Mesothelial cell of epicardium (in vitro differentiated cells): Measurements from ENCODE around the gene PPP1R37. TPM values are rescaled to one million over a fixed set of nuclear protein-coding genes. Genes with fewer than 3 reads are reported as not detected.

Source experiments
- DNase-seq, 2 experiments: peaks; one replicate each; pipeline ENCODE4 v3.0.0; 2021; ENCODE audit warnings: low spot score in 2 of 2; ENCODE audit not compliant: unreplicated experiment in 2 of 2
- H3K27ac Mint-ChIP-seq: 2 replicates; pipeline ENCODE4 v1.8.0; 2021; ENCODE audit warnings: mixed read lengths
- H3K27me3 Mint-ChIP-seq: 2 replicates; pipeline ENCODE4 v1.8.0; 2021; ENCODE audit warnings: low read depth, mixed read lengths
- H3K36me3 Mint-ChIP-seq: 2 replicates; pipeline ENCODE4 v1.8.0; 2021; ENCODE audit warnings: mixed read lengths
- H3K4me1 Mint-ChIP-seq: 2 replicates; pipeline ENCODE4 v1.8.0; 2021; ENCODE audit warnings: mixed read lengths
- H3K4me3 Mint-ChIP-seq: 2 replicates; pipeline ENCODE4 v1.8.0; 2021; ENCODE audit warnings: mild to moderate bottlenecking, moderate library complexity, mixed read lengths
- H3K9me3 Mint-ChIP-seq: 2 replicates; pipeline ENCODE4 v1.8.0; 2021; ENCODE audit warnings: mixed read lengths
- total RNA-seq: library from RNA; stranded (reverse); gene quantifications from 3 replicates; pipeline ENCODE4 v1.2.1, GENCODE V29; 2021
- TF ChIP-seq, protein P1 (sequence below): fragments of 200-600 bp; sonication (generic); IDR thresholded peaks from one replicate; pipeline ENCODE4 v1.5.0; 2021; ENCODE audit warnings: antibody characterized with exemption; ENCODE audit not compliant: unreplicated experiment

Gene PPP1R37
- total RNA-seq, 1 donor from 2014 or later, result 40.7 TPM

DNA sequence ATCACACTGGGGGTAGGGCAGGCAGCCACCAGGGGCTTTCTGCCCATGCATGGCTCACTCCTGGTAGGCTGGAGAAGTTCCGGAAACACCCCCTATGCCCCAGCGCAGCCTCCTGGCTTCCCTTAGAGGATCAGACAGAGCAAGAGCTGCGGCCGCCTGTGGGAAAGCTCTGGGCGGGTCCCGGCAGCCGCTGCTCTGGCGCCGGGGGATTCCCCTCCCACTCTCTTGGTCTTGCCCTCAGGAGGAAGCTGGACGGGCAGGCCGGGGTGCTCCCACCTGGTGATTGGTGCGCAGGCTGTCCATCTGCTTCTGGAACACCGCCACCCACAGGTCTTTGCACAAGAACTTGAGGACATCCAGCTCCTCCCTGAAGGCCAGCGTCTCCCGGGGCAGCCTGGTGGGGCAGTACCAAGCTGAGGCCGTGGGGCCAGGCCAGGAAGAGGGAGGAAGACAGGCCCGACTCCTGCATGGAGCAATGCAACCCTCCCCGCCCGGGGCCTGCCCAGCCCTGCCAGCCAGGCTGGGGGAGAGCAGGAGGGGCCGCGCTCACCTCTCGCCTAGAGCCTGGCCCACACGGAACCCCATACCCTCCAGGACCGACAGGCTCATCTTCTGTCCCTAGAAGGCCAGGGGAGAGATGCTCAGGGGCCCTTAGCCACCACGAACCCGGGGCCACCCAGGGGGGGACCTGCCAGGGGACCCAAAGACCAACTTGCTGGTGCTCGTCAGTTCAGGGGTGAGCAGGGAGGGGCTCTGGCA is 71.8 kb downstream of the PPP1R37 start:
- H3K27ac Mint-ChIP-seq, result no peak overlapping the region
- no peak overlapping the region for H3K4me3 Mint-ChIP-seq
- H3K4me1 Mint-ChIP-seq, result peaks cover 25% of the 10 kb centered on the region
- no peaks in the 10 kb centered on the region for H3K36me3 Mint-ChIP-seq
- H3K9me3 Mint-ChIP-seq, result no peaks in the 10 kb centered on the region
- H3K27me3 Mint-ChIP-seq, result peaks cover 6% of the 10 kb centered on the region
- DNase-seq, result peak; percentile 28 to 53
- TF ChIP-seq, protein P1, sequence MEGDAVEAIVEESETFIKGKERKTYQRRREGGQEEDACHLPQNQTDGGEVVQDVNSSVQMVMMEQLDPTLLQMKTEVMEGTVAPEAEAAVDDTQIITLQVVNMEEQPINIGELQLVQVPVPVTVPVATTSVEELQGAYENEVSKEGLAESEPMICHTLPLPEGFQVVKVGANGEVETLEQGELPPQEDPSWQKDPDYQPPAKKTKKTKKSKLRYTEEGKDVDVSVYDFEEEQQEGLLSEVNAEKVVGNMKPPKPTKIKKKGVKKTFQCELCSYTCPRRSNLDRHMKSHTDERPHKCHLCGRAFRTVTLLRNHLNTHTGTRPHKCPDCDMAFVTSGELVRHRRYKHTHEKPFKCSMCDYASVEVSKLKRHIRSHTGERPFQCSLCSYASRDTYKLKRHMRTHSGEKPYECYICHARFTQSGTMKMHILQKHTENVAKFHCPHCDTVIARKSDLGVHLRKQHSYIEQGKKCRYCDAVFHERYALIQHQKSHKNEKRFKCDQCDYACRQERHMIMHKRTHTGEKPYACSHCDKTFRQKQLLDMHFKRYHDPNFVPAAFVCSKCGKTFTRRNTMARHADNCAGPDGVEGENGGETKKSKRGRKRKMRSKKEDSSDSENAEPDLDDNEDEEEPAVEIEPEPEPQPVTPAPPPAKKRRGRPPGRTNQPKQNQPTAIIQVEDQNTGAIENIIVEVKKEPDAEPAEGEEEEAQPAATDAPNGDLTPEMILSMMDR, result no peak

DNA sequence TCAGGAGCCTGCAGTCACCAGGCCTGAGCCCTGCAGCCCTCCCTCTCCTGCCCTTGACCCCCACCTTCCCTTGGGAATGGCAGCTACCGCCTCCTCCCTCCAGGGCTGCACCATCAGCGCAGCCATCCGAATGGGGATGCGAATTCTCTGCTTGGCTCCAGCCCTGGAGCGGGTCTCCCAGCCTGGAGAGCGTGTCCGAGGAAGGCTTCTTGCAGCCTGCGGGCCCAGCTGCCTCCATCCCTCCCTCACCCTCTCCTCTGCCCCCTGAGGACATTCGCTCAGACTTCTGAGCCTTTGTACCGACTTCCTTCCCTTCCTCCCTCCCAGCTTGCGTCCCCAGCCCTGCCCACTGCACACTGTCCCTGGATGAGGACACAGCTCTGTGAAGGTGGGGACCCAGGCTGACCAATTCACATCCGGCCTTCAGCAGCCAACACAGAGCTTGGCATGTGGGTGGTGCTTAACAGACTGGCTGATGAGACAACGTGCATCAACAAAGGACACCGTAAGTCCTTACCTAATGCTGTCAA is 73.8 kb downstream of the PPP1R37 start:
- Mint-ChIP-seq H3K4me3 (no peak overlapping the region), H3K9me3 (no peaks in the 10 kb centered on the region), H3K27ac (peak overlapping the region; percentile 67), H3K36me3 (no peaks in the 10 kb centered on the region), H3K27me3 (no peaks in the 10 kb centered on the region), H3K4me1 (peaks cover 9% of the 10 kb centered on the region)
- TF ChIP-seq, protein P1, result no peak
- no peak for DNase-seq

DNA sequence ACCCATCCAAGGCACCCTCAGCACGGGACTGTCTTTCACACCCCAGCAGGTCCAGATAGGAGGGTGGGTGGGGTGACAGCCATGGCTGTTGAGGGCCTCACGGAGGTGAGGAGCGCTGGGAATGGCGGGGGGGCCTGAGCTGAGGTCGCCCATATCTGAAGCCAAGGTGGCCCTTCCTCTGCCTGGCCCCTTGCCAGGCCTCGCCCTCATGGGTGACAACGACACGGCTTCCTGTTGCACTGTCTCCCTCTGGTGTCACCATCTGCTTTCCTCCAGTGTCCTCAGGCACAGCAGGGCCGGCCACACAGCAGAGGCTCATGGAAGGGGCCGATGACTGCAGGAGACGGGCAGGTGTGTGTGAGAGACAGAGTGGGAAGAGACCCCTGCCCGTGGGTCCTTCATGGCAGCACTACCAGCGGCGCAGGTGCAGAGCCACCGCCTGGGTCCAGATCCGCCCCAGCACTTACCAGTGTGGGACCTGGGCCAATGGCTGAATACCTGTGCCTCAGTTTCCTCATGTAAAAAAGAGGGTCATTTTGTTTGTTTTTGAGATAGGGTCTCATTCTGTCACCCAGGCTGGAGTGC is 75.9 kb downstream of the PPP1R37 start:
- Mint-ChIP-seq H3K4me1 (peaks cover 2% of the 10 kb centered on the region), H3K27me3 (no peaks in the 10 kb centered on the region), H3K27ac (no peak overlapping the region), H3K9me3 (no peaks in the 10 kb centered on the region), H3K36me3 (no peaks in the 10 kb centered on the region), H3K4me3 (no peak overlapping the region)
- no peak for DNase-seq
- TF ChIP-seq, protein P1, result no peak

DNA sequence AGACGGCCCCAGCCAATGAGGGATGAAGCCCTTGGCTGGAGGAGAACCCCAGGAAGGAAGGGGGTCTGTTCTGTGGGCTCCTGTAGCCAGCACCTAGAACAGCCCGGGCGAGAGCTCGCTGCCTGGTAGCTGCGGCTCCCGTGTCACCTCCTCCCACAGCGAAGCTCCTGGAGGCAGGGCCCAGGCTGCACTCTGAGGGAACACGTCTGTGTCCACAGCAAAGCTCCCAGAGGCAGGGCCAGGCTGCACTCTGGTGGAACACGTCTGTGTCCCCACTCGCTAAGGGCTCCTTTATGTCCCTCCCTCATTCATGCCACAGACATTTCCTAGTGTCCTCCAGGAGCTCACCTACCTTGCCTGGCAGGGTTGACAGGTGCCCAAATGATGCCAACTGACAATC is 76.6 kb downstream of the PPP1R37 start:
- Mint-ChIP-seq H3K4me1 (no peaks in the 10 kb centered on the region), H3K27me3 (no peaks in the 10 kb centered on the region), H3K4me3 (no peak overlapping the region), H3K27ac (no peak overlapping the region), H3K36me3 (no peaks in the 10 kb centered on the region), H3K9me3 (no peaks in the 10 kb centered on the region)
- TF ChIP-seq, protein P1, result no peak
- no peak for DNase-seq

DNA sequence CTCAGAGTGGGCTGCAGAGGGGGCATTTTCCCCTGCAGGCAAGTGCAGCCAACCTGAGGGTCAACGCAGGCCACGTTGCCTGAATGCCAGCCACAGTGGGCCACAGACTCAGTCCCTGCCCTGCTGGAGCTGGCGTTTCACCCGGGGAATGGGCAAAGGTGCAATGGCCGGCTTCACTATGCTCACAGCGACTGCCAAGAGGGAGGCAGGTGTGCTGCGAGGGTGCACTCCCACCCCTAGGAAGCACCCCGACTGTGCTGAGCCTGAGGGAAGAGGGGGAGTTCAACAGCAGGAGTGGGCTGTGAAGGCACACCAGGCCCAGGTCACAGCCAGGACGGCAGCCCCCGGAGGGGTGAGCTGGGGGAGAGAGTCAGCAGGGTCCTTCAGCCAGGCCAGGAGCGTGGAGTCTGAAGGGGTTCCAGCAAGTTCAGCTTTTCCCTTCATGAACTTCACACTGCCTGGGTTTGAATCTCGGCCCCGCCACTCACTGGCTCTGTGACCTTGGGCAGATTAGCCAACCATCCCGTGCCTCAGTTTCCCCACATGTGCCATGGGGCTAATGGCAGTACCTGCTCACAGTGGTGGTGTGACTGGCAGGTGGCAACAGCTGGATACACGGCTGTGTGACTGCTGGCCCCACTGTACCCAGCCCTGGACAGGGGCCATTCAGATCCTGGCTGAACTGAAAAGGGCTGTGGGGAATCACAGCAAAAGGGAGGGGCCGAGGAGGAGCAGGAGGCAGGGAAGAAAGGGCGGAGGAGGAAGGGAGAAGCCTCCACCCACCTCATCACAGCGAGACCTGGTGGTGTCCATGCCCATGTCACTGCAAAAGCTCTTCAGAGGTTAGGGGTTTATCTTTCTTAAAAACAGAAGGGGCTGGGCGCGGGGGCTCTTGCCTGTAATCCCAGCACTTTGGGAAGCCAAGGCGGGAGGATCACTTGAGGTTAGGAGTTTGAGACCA is 77.4 kb downstream of the PPP1R37 start:
- DNase-seq, result no peak
- no peaks in the 10 kb centered on the region for H3K36me3 Mint-ChIP-seq
- H3K4me1 Mint-ChIP-seq, result no peaks in the 10 kb centered on the region
- no peaks in the 10 kb centered on the region for H3K27me3 Mint-ChIP-seq
- no peak overlapping the region for H3K27ac Mint-ChIP-seq
- TF ChIP-seq, protein P1, result no peak
- no peaks in the 10 kb centered on the region for H3K9me3 Mint-ChIP-seq
- no peak overlapping the region for H3K4me3 Mint-ChIP-seq
